K562 (cell line): ENCODE results near the gene ST8SIA2. TPM values are rescaled to one million over a fixed set of nuclear protein-coding genes. Genes with fewer than 3 reads are reported as not detected.

Experiments
- ATAC-seq: fragments of 200-7000 bp; cut with Tn5 transposase; 3 replicates; pipeline ENCODE4 v1.9.1; 2020; ENCODE audit warnings: moderate library complexity
- BruUV-seq: library from RNA; stranded (reverse); fragments of 400-500 nt; replicated peaks from 2 replicates; lab custom pipeline; 2021; lab: Mats Ljungman, UMichigan
- CTCF ChIA-PET: fragments of 300-600 bp; formaldehyde crosslinking; extraction: SDS; loops from one replicate; lab custom pipeline; 2021; ENCODE audit warnings: low intra/inter-chr PET ratio; lab: Yijun Ruan, JAX
- POLR2A ChIA-PET: fragments of 300-600, 350-650 bp; sonication (Branson Sonifier 250); formaldehyde crosslinking; extraction: SDS; loops from one replicate; lab custom pipeline; 2021; ENCODE audit warnings: antibody characterized with exemption, inconsistent platforms; lab: Yijun Ruan, JAX
- DNase-seq, 4 experiments: peaks; one replicate each; pipeline versions ENCODE4 v3.0.0 to v3.0.0-alpha.2; 2011 to 2018; ENCODE audit warnings: low spot score in 3 of 4, mixed read lengths in 3 of 4; ENCODE audit errors: extremely low read depth in 1 of 4
- FAIRE-seq: peaks from 2 replicates; lab custom pipeline; 2011; peaks lifted over from hg19 to GRCh38; lab: Jason Lieb, UNC
- H2AFZ ChIP-seq: 2 replicates; pipeline ENCODE4 v1.6.0; 2011; ENCODE audit warnings: low read depth, low read length, control low read depth, inconsistent platforms
- H3K27ac ChIP-seq: fragments of 200-600 bp; 3 replicates; pipeline ENCODE4 v1.8.0; 2011; ENCODE audit warnings: low read depth, mild to moderate bottlenecking, control low read depth, inconsistent platforms, low read length, moderate library complexity, mixed read lengths; ENCODE audit errors: extremely low read depth
- H3K27me3 ChIP-seq, 2 experiments: fragments of 300-600 bp in 1 of 2; 2 replicates in 1 of 2; 3 replicates in 1 of 2; pipeline versions ENCODE4 v1.6.0 to v1.8.0; 2011; ENCODE audit warnings: inconsistent platforms in 2 of 2, low read length in 2 of 2, mild to moderate bottlenecking in 1 of 2, mixed read lengths in 1 of 2, moderate library complexity in 1 of 2; ENCODE audit not compliant: control insufficient read depth in 2 of 2, insufficient read depth in 2 of 2
- H3K36me3 ChIP-seq: fragments of 300-600 bp; 3 replicates; pipeline ENCODE4 v1.8.0; 2011; ENCODE audit warnings: mild to moderate bottlenecking, low read length, inconsistent platforms; ENCODE audit not compliant: control insufficient read depth, insufficient read depth
- H3K4me1 ChIP-seq, 2 experiments: fragments of 200-600 bp in 1 of 2; replicated peaks in 1 of 2; 2 replicates in 1 of 2; 3 replicates in 1 of 2; pipeline versions ENCODE4 v1.5.1 to v1.8.0; 2011; ENCODE audit warnings: inconsistent platforms in 2 of 2, low read length in 2 of 2, mild to moderate bottlenecking in 1 of 2, mixed read lengths in 1 of 2, moderate library complexity in 1 of 2; ENCODE audit not compliant: control insufficient read depth in 2 of 2, insufficient read depth in 2 of 2
- H3K4me2 ChIP-seq: 2 replicates; pipeline ENCODE4 v1.6.1; 2011; ENCODE audit warnings: low read length, control low read depth, inconsistent platforms, mixed read lengths; ENCODE audit not compliant: insufficient read depth
- H3K4me3 ChIP-seq: fragments of 200-600 bp; sonication (generic), shearing (Covaris generic); 2 replicates; pipeline ENCODE4 v1.5.1; 2016; ENCODE audit warnings: control low read depth, inconsistent platforms
- H3K79me2 ChIP-seq: fragments of 200-600 bp; 3 replicates; pipeline ENCODE4 v1.8.0; 2011; ENCODE audit warnings: low read length, inconsistent platforms; ENCODE audit not compliant: control insufficient read depth, insufficient read depth
- H3K9ac ChIP-seq, 2 experiments: 2 replicates each; pipeline versions ENCODE4 v1.6.0 to v1.6.1; 2011; ENCODE audit warnings: low read depth in 2 of 2, low read length in 2 of 2, control low read depth in 1 of 2, inconsistent platforms in 1 of 2, mild to moderate bottlenecking in 1 of 2, mixed read lengths in 1 of 2; ENCODE audit not compliant: insufficient read depth in 1 of 2
- H3K9me1 ChIP-seq: one replicate; pipeline ENCODE4 v1.6.0; 2011; ENCODE audit warnings: inconsistent platforms, mild to moderate bottlenecking, low read length, moderate library complexity; ENCODE audit not compliant: control insufficient read depth, insufficient read depth
- H3K9me3 ChIP-seq: replicated peaks from 2 replicates; pipeline ENCODE4 v1.5.1; 2011; ENCODE audit warnings: low read depth, low read length, inconsistent platforms; ENCODE audit not compliant: control insufficient read depth, insufficient read depth
- H4K20me1 ChIP-seq: replicated peaks from 2 replicates; pipeline ENCODE4 v1.6.1; 2011; ENCODE audit warnings: low read length, inconsistent platforms, mixed read lengths; ENCODE audit not compliant: control insufficient read depth, insufficient read depth
- DACH1 ChIP-seq: fragments of 450-650 bp; IDR thresholded peaks from 2 replicates; pipeline ENCODE4 v1.6.1; 2018; ENCODE audit not compliant: partially characterized antibody
- KLF6 ChIP-seq: fragments of 250-450 bp; sonication (Bioruptor Pico); IDR thresholded peaks from 2 replicates; pipeline ENCODE4 v1.4.0; 2020; ENCODE audit warnings: mild to moderate bottlenecking, moderate library complexity, borderline replicate concordance
- MEF2D ChIP-seq: conservative IDR thresholded peaks from 2 replicates; pipeline ENCODE4 v1.6.1; 2016; ENCODE audit warnings: low read depth, missing genetic modification characterization, missing compliant biosample characterization
- NR4A1 ChIP-seq, 2 experiments: fragments of 250-450 bp in 1 of 2; fragments of 450-650 bp in 1 of 2; sonication (Bioruptor Pico) in 1 of 2; IDR thresholded peaks; 2 replicates each; pipeline versions ENCODE4 v1.4.0 to v1.6.1; 2016 to 2020; ENCODE audit warnings: mild to moderate bottlenecking in 2 of 2, missing compliant biosample characterization in 1 of 2, missing genetic modification characterization in 1 of 2, moderate library complexity in 1 of 2
- TCF15 ChIP-seq: fragments of 250-450 bp; sonication (Bioruptor Pico); IDR thresholded peaks from 2 replicates; pipeline ENCODE4 v1.8.0; 2022; ENCODE audit warnings: moderate library complexity, mild to moderate bottlenecking, inconsistent platforms
- ZFP30 ChIP-seq: fragments of 250-450 bp; sonication (Bioruptor Pico); IDR thresholded peaks from 2 replicates; pipeline ENCODE4 v1.8.0; 2022; ENCODE audit warnings: moderate library complexity, mild to moderate bottlenecking, inconsistent platforms, borderline replicate concordance
- ZNF121 ChIP-seq: sonication (generic); formaldehyde crosslinking; conservative IDR thresholded peaks from 2 replicates; pipeline ENCODE4 v1.8.0; 2022; ENCODE audit warnings: missing genetic modification reagents
- ZNF140 ChIP-seq: fragments of 250-450 bp; sonication (Bioruptor Pico); IDR thresholded peaks from 2 replicates; pipeline ENCODE4 v1.8.0; 2021; ENCODE audit warnings: moderate library complexity, mild to moderate bottlenecking, inconsistent platforms
- ZZZ3 ChIP-seq: fragments of 450-650 bp; IDR thresholded peaks from 2 replicates; pipeline ENCODE4 v1.6.1; 2016; ENCODE audit warnings: antibody characterized with exemption, mild to moderate bottlenecking, moderate library complexity
- in situ Hi-C: fragments of 300-500 bp; cut with MboI; formaldehyde crosslinking; loops from 4 replicates; pipeline ENCODE4 v1.15.0; 2018; ENCODE audit warnings: inconsistent platforms, mixed read lengths
- intact Hi-C: fragments of 100-400 bp; cut with micrococcal nuclease; formaldehyde crosslinking; loops from 2 replicates; pipeline ENCODE4 v1.14.2; 2022
- polyA plus RNA-seq, 8 experiments: library from polyadenylated mRNA; depleted of rRNA in 4 of 8; stranded (reverse) in 5 of 8; unstranded in 3 of 8; fragments of >200 nt; fragmentation: Nextera tagmentation in 2 of 8; fragmentation: Illumina TruSeq in 1 of 8; extraction: Ambion mirVana in 2 of 8; extraction: Trizol in 1 of 8; gene quantifications; 2 replicates each; pipeline versions ENCODE4 v1.2.1 to v1.2.3, GENCODE V29; 2011 to 2014; ENCODE audit warnings: inconsistent platforms in 1 of 8, missing spikeins in 1 of 8
- total RNA-seq, 7 experiments: library from RNA; depleted of rRNA in 6 of 7; stranded (reverse); fragments of >200 nt in 6 of 7; fragmentation: Illumina TruSeq in 2 of 7; extraction: Trizol in 2 of 7; gene quantifications; 2 replicates each; pipeline versions ENCODE4 v1.2.1 to v1.2.3, GENCODE V29; 2011 to 2021; ENCODE audit warnings: low replicate concordance in 1 of 7
- TF ChIP-seq, protein P1 (sequence below): fragments of 250-450 bp; sonication (Bioruptor Pico); IDR thresholded peaks from 2 replicates; pipeline ENCODE4 v1.8.0; 2021; ENCODE audit warnings: moderate library complexity, mild to moderate bottlenecking, inconsistent platforms
- TF ChIP-seq, protein P2 (sequence below), 2 experiments: IDR thresholded peaks; 2 replicates each; pipeline ENCODE4 v1.6.1; 2011; ENCODE audit warnings: borderline replicate concordance in 1 of 2, control low read depth in 1 of 2, low read depth in 1 of 2, low read length in 1 of 2, mild to moderate bottlenecking in 1 of 2, mixed read lengths in 1 of 2, moderate library complexity in 1 of 2; ENCODE audit not compliant: insufficient read depth in 1 of 2, insufficient read length in 1 of 2, poor library complexity in 1 of 2, severe bottlenecking in 1 of 2; ENCODE audit errors: extremely low read depth in 1 of 2

The ST8SIA2 gene
- total and polyA plus RNA-seq, 9 of the 15 experiments (the other 6 are each of a cell fraction or from before 2014, with no cell fraction given), result not detected

DNA sequence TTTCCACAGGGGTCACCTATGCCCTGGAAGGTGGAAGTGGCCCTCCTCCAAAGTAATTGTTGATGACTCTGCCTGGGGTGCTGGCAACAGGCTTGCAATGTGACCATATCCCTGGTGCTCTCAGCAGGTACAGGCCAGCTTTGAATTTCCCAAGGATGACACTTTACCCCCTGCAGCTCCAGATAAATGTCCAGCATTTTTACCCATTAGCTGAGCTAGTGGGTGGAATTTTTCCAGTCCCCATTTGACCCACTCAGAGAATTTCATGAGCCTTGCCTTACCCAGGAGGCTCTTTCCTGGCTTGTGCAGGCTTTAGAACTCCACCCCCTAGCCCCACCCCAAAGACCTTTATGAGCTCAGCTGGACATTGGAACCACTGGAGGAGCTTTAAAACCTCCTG lies 77.6 kb downstream of the ST8SIA2 start:
- intact Hi-C loops, result no loop called here
- H2AFZ ChIP-seq, result no peak overlapping the region
- H3K4me3 ChIP-seq, result no peak overlapping the region
- in situ Hi-C loops, result no loop called here
- H3K27ac ChIP-seq, result no peak overlapping the region
- no peaks in the 10 kb centered on the region; a peak in 1 of 5 replicates for H3K4me1 ChIP-seq
- ChIA-PET POLR2A (interaction anchor here (0.6 kb wide), 1 partner anchor 104 kb away, joined by 3 read pairs; no protein-coding TSS in a partner anchor), CTCF (no interaction called here)
- H3K9ac ChIP-seq, result no peak overlapping the region
- ATAC-seq, result no peak
- no peak for FAIRE-seq
- H3K9me3 ChIP-seq, result no peaks in the 10 kb centered on the region
- H3K36me3 ChIP-seq, result no peaks in the 10 kb centered on the region
- DNase-seq, result no peak
- no TSS peak for BruUV-seq
- no peaks in the 10 kb centered on the region for H4K20me1 ChIP-seq
- H3K27me3 ChIP-seq, result peaks cover 3 to 16% of the 10 kb centered on the region in 2 experiments; a peak in 3 of 5 replicates
- no peak overlapping the region for H3K4me2 ChIP-seq
- no peaks in the 10 kb centered on the region for H3K79me2 ChIP-seq
- no peaks in the 10 kb centered on the region for H3K9me1 ChIP-seq
- TF ChIP-seq ZNF140 (CRISPR knock-in tag) (no peak), ZZZ3 (no peak), ZNF121 (CRISPR knock-in tag) (no peak), KLF6 (no peak), ZFP30 (CRISPR knock-in tag) (no peak), MEF2D (no peak), NR4A1 (CRISPR knock-in tag; IDR thresholded peaks at IDR 0.05) (no peak), NR4A1 (tag; IDR thresholded peaks at IDR 0.05) (no peak), DACH1 (no peak), TCF15 (no peak)
- TF ChIP-seq, protein P1, sequence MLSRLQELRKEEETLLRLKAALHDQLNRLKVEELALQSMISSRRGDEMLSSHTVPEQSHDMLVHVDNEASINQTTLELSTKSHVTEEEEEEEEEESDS (CRISPR knock-in tag), result no peak
- TF ChIP-seq, protein P2, sequence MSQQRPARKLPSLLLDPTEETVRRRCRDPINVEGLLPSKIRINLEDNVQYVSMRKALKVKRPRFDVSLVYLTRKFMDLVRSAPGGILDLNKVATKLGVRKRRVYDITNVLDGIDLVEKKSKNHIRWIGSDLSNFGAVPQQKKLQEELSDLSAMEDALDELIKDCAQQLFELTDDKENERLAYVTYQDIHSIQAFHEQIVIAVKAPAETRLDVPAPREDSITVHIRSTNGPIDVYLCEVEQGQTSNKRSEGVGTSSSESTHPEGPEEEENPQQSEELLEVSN (IDR thresholded peaks at IDR 0.05; ENCODE audit: borderline replicate concordance in 1 of 2, extremely low read depth in 1 of 2, insufficient read depth in 1 of 2, insufficient read length in 1 of 2, low read depth in 1 of 2, low read length in 1 of 2, poor library complexity in 1 of 2, severe bottlenecking in 1 of 2), result no peak
